Fibroblast of skin of back (primary cell): ENCODE measurements around the gene ABLIM3.
A peak's percentile ranks its signal among the peaks of the same experiment; 100 is the strongest.

Experiments
- DNase-seq: peaks from one replicate; pipeline ENCODE4 v3.0.0-alpha.2; 2013

ABLIM3 gene

GRCh38 chr5:149219584-149219983, 78.3 kb downstream of the ABLIM3 start:
- no peak for DNase-seq

GRCh38 chr5:149220750-149221149, 79.5 kb downstream of the ABLIM3 start:
- no peak for DNase-seq

- DNase-seq, result no peak
Observed at GRCh38 chr5:149221326-149221725, 80.0 kb downstream of the ABLIM3 start.

GRCh38 chr5:149221731-149222342, 80.5 kb downstream of the ABLIM3 start:
- DNase-seq, result no peak

GRCh38 chr5:149223081-149223848, 82.0 kb downstream of the ABLIM3 start:
- no peak for DNase-seq

GRCh38 chr5:149224282-149224681, 83.0 kb downstream of the ABLIM3 start:
- DNase-seq, result no peak

GRCh38 chr5:149227168-149227826, 86.0 kb downstream of the ABLIM3 start:
- DNase-seq, result peak; percentile 80

GRCh38 chr5:149228618-149229297, 87.5 kb downstream of the ABLIM3 start:
- peak; percentile 88 for DNase-seq

- DNase-seq, result no peak
Observed at GRCh38 chr5:149229298-149229937, 88.1 kb downstream of the ABLIM3 start.

- no peak for DNase-seq
Observed at GRCh38 chr5:149235841-149236240, 94.5 kb downstream of the ABLIM3 start.

- DNase-seq, result no peak
Observed at GRCh38 chr5:149237662-149238061, 96.4 kb downstream of the ABLIM3 start.

- no peak for DNase-seq
Observed at GRCh38 chr5:149238540-149238939, 97.2 kb downstream of the ABLIM3 start.

- no peak for DNase-seq
Observed at GRCh38 chr5:149239917-149240316, 98.6 kb downstream of the ABLIM3 start.

GRCh38 chr5:149240354-149240998, 99.2 kb downstream of the ABLIM3 start:
- DNase-seq, result peak; percentile 34

- no peak for DNase-seq
Observed at GRCh38 chr5:149242339-149242738, 101.0 kb downstream of the ABLIM3 start.

GRCh38 chr5:149246906-149247305, 105.6 kb downstream of the ABLIM3 start:
- DNase-seq, result no peak

- no peak for DNase-seq
Observed at GRCh38 chr5:149247726-149248125, 106.4 kb downstream of the ABLIM3 start.

- no peak for DNase-seq
Observed at GRCh38 chr5:149251546-149251945, 110.3 kb downstream of the ABLIM3 start.

GRCh38 chr5:149254506-149254905, 113.2 kb downstream of the ABLIM3 start:
- DNase-seq, result peak; percentile 70

- DNase-seq, result peak; percentile 80
Observed at GRCh38 chr5:149256451-149256850, 115.2 kb downstream of the ABLIM3 start.

- peak; percentile 54 for DNase-seq
Observed at GRCh38 chr5:149257131-149257530, 115.8 kb downstream of the ABLIM3 start.
